Stomach (tissue), 4 donors: ENCODE results near the gene KCNAB1.

Experiments used
- EP300 ChIP-seq: sonication (generic); formaldehyde crosslinking; IDR thresholded peaks from one replicate; pipeline ENCODE4 v1.6.1; 2017; ENCODE audit warnings: antibody characterized with exemption
- POLR2A ChIP-seq, 4 donors: fragments of 450-650 bp; IDR thresholded peaks; one replicate each; pipeline ENCODE4 v1.6.1; 2016; ENCODE audit warnings: antibody characterized with exemption in 4 of 4, control low read depth in 2 of 4, mild to moderate bottlenecking in 1 of 4, moderate library complexity in 1 of 4
- POLR2AphosphoS5 ChIP-seq, 3 donors: sonication (generic); formaldehyde crosslinking; IDR thresholded peaks; one replicate each; pipeline ENCODE4 v1.6.1; 2016; ENCODE audit warnings: antibody characterized with exemption in 3 of 3
- TF ChIP-seq, protein P1 (sequence below), 7 experiments: fragments of 450-650 bp in 4 of 7; fragments of 200-600 bp in 3 of 7; sonication (generic) in 3 of 7; IDR thresholded peaks; one replicate each; pipeline ENCODE4 v1.5.1; 2016 to 2019; ENCODE audit warnings: antibody characterized with exemption in 7 of 7, control low read depth in 2 of 7, mild to moderate bottlenecking in 1 of 7

- TF ChIP-seq POLR2A (IDR thresholded peaks at IDR 0.05) (no peak), POLR2AphosphoS5 (IDR thresholded peaks at IDR 0.05) (no peak), EP300 (no peak)
- TF ChIP-seq, protein P1, sequence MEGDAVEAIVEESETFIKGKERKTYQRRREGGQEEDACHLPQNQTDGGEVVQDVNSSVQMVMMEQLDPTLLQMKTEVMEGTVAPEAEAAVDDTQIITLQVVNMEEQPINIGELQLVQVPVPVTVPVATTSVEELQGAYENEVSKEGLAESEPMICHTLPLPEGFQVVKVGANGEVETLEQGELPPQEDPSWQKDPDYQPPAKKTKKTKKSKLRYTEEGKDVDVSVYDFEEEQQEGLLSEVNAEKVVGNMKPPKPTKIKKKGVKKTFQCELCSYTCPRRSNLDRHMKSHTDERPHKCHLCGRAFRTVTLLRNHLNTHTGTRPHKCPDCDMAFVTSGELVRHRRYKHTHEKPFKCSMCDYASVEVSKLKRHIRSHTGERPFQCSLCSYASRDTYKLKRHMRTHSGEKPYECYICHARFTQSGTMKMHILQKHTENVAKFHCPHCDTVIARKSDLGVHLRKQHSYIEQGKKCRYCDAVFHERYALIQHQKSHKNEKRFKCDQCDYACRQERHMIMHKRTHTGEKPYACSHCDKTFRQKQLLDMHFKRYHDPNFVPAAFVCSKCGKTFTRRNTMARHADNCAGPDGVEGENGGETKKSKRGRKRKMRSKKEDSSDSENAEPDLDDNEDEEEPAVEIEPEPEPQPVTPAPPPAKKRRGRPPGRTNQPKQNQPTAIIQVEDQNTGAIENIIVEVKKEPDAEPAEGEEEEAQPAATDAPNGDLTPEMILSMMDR (IDR thresholded peaks at IDR 0.05): no peak
These were observed 170.5 kb downstream of the KCNAB1 start for GRCh38 chr3:156290924-156291271.
